HEK293 (cell line): ENCODE data around the gene OR14I1.

ENCODE experiments used
- CTCF ChIP-seq: fragments of 450-650 bp; formaldehyde crosslinking; IDR thresholded peaks from 2 replicates; pipeline ENCODE4 v1.5.1; 2016; ENCODE audit warnings: missing biosample characterization, missing genetic modification characterization
- REPIN1 ChIP-seq: fragments of 450-650 bp; formaldehyde crosslinking; IDR thresholded peaks from 2 replicates; pipeline ENCODE4 v1.5.1; 2017; ENCODE audit warnings: missing biosample characterization, missing genetic modification characterization, low read depth
- ZBTB20 ChIP-seq: fragments of 450-650 bp; formaldehyde crosslinking; IDR thresholded peaks from 2 replicates; pipeline ENCODE4 v1.5.1; 2016; ENCODE audit warnings: missing biosample characterization, missing genetic modification characterization
- ZNF155 ChIP-seq: fragments of 450-650 bp; formaldehyde crosslinking; IDR thresholded peaks from 2 replicates; pipeline ENCODE4 v1.5.1; 2016; ENCODE audit warnings: missing biosample characterization, missing genetic modification characterization
- ZNF302 ChIP-seq: fragments of 450-650 bp; formaldehyde crosslinking; IDR thresholded peaks from 2 replicates; pipeline ENCODE4 v1.5.1; 2016; ENCODE audit warnings: missing biosample characterization, missing genetic modification characterization, low read depth
- ZNF341 ChIP-seq: fragments of 450-650 bp; formaldehyde crosslinking; IDR thresholded peaks from 2 replicates; pipeline ENCODE4; 2016; ENCODE audit warnings: low read depth, missing biosample characterization, missing genetic modification characterization
- ZNF658 ChIP-seq: fragments of 450-650 bp; formaldehyde crosslinking; IDR thresholded peaks from 2 replicates; pipeline ENCODE4; 2016; ENCODE audit warnings: missing biosample characterization, missing genetic modification characterization

- no peak for TF ChIP-seq CTCF (tag by site-specific recombination)
- no peak for TF ChIP-seq ZBTB20 (tag by site-specific recombination)
- TF ChIP-seq ZNF155 (tag by site-specific recombination), result no peak
- no peak for TF ChIP-seq ZNF658 (tag by site-specific recombination)
- no peak for TF ChIP-seq REPIN1 (tag by site-specific recombination)
- TF ChIP-seq ZNF302, result no peak
- no peak for TF ChIP-seq ZNF341 (tag by site-specific recombination)
These were observed 1.1 kb upstream of the OR14I1 start for GRCh38 chr1:248703674-248704073.
